CD4-positive, alpha-beta T cell (primary cell): ENCODE measurements around the gene MYT1. TPM values are rescaled to one million over a fixed set of nuclear protein-coding genes. Genes with fewer than 3 reads are reported as not detected.

Experiments
- ATAC-seq: fragments of 200-7000 bp; cut with Tn5 transposase; one replicate; pipeline ENCODE4 v1.10.0; 2022; ENCODE audit warnings: mild to moderate bottlenecking; ENCODE audit not compliant: poor library complexity
- CTCF ChIA-PET: fragments of 350-600 bp; sonication (Branson Sonifier 250); formaldehyde crosslinking; loops from one replicate; lab custom pipeline; 2021; ENCODE audit warnings: antibody characterized with exemption, inconsistent platforms; lab: Charles Lee
- POLR2A ChIA-PET: fragments of 350-600 bp; sonication (Branson Sonifier 250); formaldehyde crosslinking; loops from one replicate; lab custom pipeline; 2021; ENCODE audit warnings: antibody characterized with exemption, inconsistent platforms; lab: Charles Lee
- DNase-seq, 14 experiments: peaks; one replicate each; pipeline ENCODE4 v3.0.0-alpha.2; 2013 to 2020; ENCODE audit warnings: mixed read lengths in 2 of 14
- H3K27ac ChIP-seq, 2 donors: one replicate each; pipeline versions ENCODE4 v1.5.1 to v1.7.0; 2013; ENCODE audit warnings: low read length in 2 of 2, low read depth in 1 of 2, mild to moderate bottlenecking in 1 of 2
- H3K27me3 ChIP-seq, 2 experiments: 1 replicate in 1 of 2; 2 replicates in 1 of 2; pipeline versions ENCODE4 v1.6.1 to v1.7.0; 2013; ENCODE audit warnings: low read length in 2 of 2, control low read depth in 1 of 2, mild to moderate bottlenecking in 1 of 2, moderate library complexity in 1 of 2; ENCODE audit not compliant: insufficient read depth in 2 of 2, control insufficient read depth in 1 of 2
- H3K36me3 ChIP-seq: one replicate; pipeline ENCODE4 v1.6.1; 2013; ENCODE audit warnings: low read length, control low read depth; ENCODE audit not compliant: insufficient read depth
- H3K4me1 ChIP-seq: one replicate; pipeline ENCODE4 v1.6.1; 2013; ENCODE audit warnings: low read length, control low read depth; ENCODE audit not compliant: insufficient read depth
- H3K4me3 ChIP-seq: one replicate; pipeline ENCODE4 v1.5.1; 2013; ENCODE audit warnings: mild to moderate bottlenecking, low read length, moderate library complexity
- H3K9me3 ChIP-seq, 2 experiments: 1 replicate in 1 of 2; 2 replicates in 1 of 2; pipeline versions ENCODE4 v1.6.1 to v1.7.0; 2013; ENCODE audit warnings: low read length in 2 of 2, mild to moderate bottlenecking in 2 of 2, control low read depth in 1 of 2, moderate library complexity in 1 of 2; ENCODE audit not compliant: control insufficient read depth in 1 of 2, insufficient read depth in 1 of 2
- H3K27ac Mint-ChIP-seq: one replicate; pipeline ENCODE4 v1.8.0; 2020; ENCODE audit warnings: mixed read lengths
- H3K27me3 Mint-ChIP-seq: one replicate; pipeline ENCODE4 v1.8.0; 2021; ENCODE audit warnings: mixed read lengths
- H3K36me3 Mint-ChIP-seq: one replicate; pipeline ENCODE4 v1.8.0; 2021; ENCODE audit warnings: low read depth, mixed read lengths
- H3K4me1 Mint-ChIP-seq: one replicate; pipeline ENCODE4 v1.8.0; 2021; ENCODE audit warnings: low read depth, mixed read lengths
- H3K4me3 Mint-ChIP-seq: one replicate; pipeline ENCODE4 v1.8.0; 2020; ENCODE audit warnings: mild to moderate bottlenecking, mixed read lengths
- H3K9me3 Mint-ChIP-seq: one replicate; pipeline ENCODE4 v1.8.0; 2020; ENCODE audit warnings: mixed read lengths
- CTCF ChIP-seq: fragments of 200-600 bp; IDR thresholded peaks from one replicate; pipeline ENCODE4 v1.8.0; 2022; ENCODE audit warnings: antibody characterized with exemption, mild to moderate bottlenecking
- intact Hi-C, 2 experiments: fragments of 100-400 bp; cut with DNase I in 1 of 2; cut with micrococcal nuclease in 1 of 2; formaldehyde crosslinking; loops; one replicate each; pipeline versions ENCODE4 v1.15.1 to v1.9.0; 2023 to 2025; cut with DNase I, micrococcal nuclease
- total RNA-seq, 174 experiments: library from RNA in 2 of 174; stranded (reverse) in 2 of 174; gene quantifications; one replicate each; pipeline ENCODE4 v1.2.3 and lab custom pipeline; 2021 to 2026

The MYT1 gene
- total RNA-seq, 2 experiments from 2014 or later, result 1.0 TPM; not detected in 1

- H3K4me1 Mint-ChIP-seq, result no peaks in the 10 kb centered on the region
- H3K36me3 Mint-ChIP-seq, result no peaks in the 10 kb centered on the region
- ChIA-PET POLR2A (no interaction called here), CTCF (no interaction called here)
- no peak for TF ChIP-seq CTCF
- H3K27ac Mint-ChIP-seq, result no peak overlapping the region
- Histone ChIP-seq H3K9me3 (no peaks in the 10 kb centered on the region), H3K4me3 (no peak overlapping the region), H3K4me1 (no peaks in the 10 kb centered on the region), H3K36me3 (no peaks in the 10 kb centered on the region), H3K27me3 (peaks cover 6 to 8% of the 10 kb centered on the region in 2 experiments), H3K27ac (no peak overlapping the region)
- H3K27me3 Mint-ChIP-seq, result peaks cover 40% of the 10 kb centered on the region
- intact Hi-C loops, result loop anchor here in 1 of 2 experiments (10.0 kb wide), 1 partner anchor 344 kb away; no protein-coding TSS in a partner anchor
- no peak for ATAC-seq
- DNase-seq, result no peak
- no peak overlapping the region for H3K4me3 Mint-ChIP-seq
- no peaks in the 10 kb centered on the region for H3K9me3 Mint-ChIP-seq
These were observed 35.0 kb upstream of the MYT1 start for GRCh38 chr20:64129146-64129782.

GRCh38 chr20:64130271-64130670 lies 34.0 kb upstream of the MYT1 start:
- no peak for TF ChIP-seq CTCF
- Histone ChIP-seq H3K4me1 (no peaks in the 10 kb centered on the region), H3K36me3 (no peaks in the 10 kb centered on the region), H3K9me3 (no peaks in the 10 kb centered on the region), H3K4me3 (no peak overlapping the region), H3K27me3 (peaks cover 6 to 8% of the 10 kb centered on the region in 2 experiments), H3K27ac (no peak overlapping the region)
- Mint-ChIP-seq H3K4me3 (no peak overlapping the region), H3K4me1 (no peaks in the 10 kb centered on the region), H3K27me3 (peaks cover 35% of the 10 kb centered on the region), H3K9me3 (no peaks in the 10 kb centered on the region), H3K36me3 (no peaks in the 10 kb centered on the region), H3K27ac (no peak overlapping the region)
- intact Hi-C loops, result no loop called here
- ATAC-seq (no peak), DNase-seq (no peak)
- ChIA-PET POLR2A (no interaction called here), CTCF (no interaction called here)

GRCh38 chr20:64130876-64131275 lies 33.4 kb upstream of the MYT1 start:
- TF ChIP-seq CTCF, result no peak
- no peaks in the 10 kb centered on the region for H3K9me3 Mint-ChIP-seq
- H3K36me3 ChIP-seq, result no peaks in the 10 kb centered on the region
- H3K4me3 ChIP-seq, result no peak overlapping the region
- H3K27me3 Mint-ChIP-seq, result peaks cover 39% of the 10 kb centered on the region
- ChIA-PET CTCF (no interaction called here), POLR2A (no interaction called here)
- no peaks in the 10 kb centered on the region for H3K4me1 ChIP-seq
- intact Hi-C loops, result no loop called here
- H3K36me3 Mint-ChIP-seq, result no peaks in the 10 kb centered on the region
- H3K27me3 ChIP-seq, result peaks cover 6 to 8% of the 10 kb centered on the region in 2 experiments
- H3K27ac ChIP-seq, result no peak overlapping the region
- no peaks in the 10 kb centered on the region for H3K9me3 ChIP-seq
- H3K27ac Mint-ChIP-seq, result no peak overlapping the region
- no peak overlapping the region for H3K4me3 Mint-ChIP-seq
- no peak for ATAC-seq
- H3K4me1 Mint-ChIP-seq, result no peaks in the 10 kb centered on the region
- DNase-seq, result no peak
